Astrocyte (in vitro differentiated cells and primary cell): ENCODE measurements around the gene PLCH1. TPM values are rescaled to one million over a fixed set of nuclear protein-coding genes. Genes with fewer than 3 reads are reported as not detected.

Source experiments
- DNase-seq: peaks from one replicate; pipeline ENCODE4 v3.0.0-alpha.2; 2010; ENCODE audit warnings: low read depth
- FAIRE-seq: peaks from 2 replicates; lab custom pipeline; 2011; peaks lifted over from hg19 to GRCh38; lab: Jason Lieb, UNC
- H2AFZ ChIP-seq: 2 replicates; pipeline ENCODE4 v1.6.0; 2012; ENCODE audit warnings: low read depth, low read length, inconsistent platforms
- H3K27ac ChIP-seq: 2 replicates; pipeline ENCODE4 v1.5.1; 2011; ENCODE audit warnings: low read depth, low read length, inconsistent platforms
- H3K27me3 ChIP-seq: 2 replicates; pipeline ENCODE4 v1.6.0; 2011; ENCODE audit warnings: low read length, inconsistent platforms; ENCODE audit not compliant: insufficient read depth
- H3K36me3 ChIP-seq: 2 replicates; pipeline ENCODE4 v1.5.1; 2011; ENCODE audit warnings: low read length, inconsistent platforms; ENCODE audit not compliant: insufficient read depth
- H3K4me1 ChIP-seq: 2 replicates; pipeline ENCODE4 v1.5.1; 2011; ENCODE audit warnings: low read length, inconsistent platforms; ENCODE audit not compliant: insufficient read depth
- H3K4me2 ChIP-seq: 2 replicates; pipeline ENCODE4 v1.6.0; 2012; ENCODE audit warnings: low read length, inconsistent platforms
- H3K4me3 ChIP-seq: 2 replicates; pipeline ENCODE4 v1.5.1; 2011; ENCODE audit warnings: low read depth, mild to moderate bottlenecking, low read length, inconsistent platforms; ENCODE audit not compliant: insufficient read depth
- H3K79me2 ChIP-seq: 2 replicates; pipeline ENCODE4 v1.6.0; 2012; ENCODE audit warnings: mild to moderate bottlenecking, low read length, inconsistent platforms; ENCODE audit not compliant: insufficient read depth
- H3K9ac ChIP-seq: 2 replicates; pipeline ENCODE4 v1.6.0; 2012; ENCODE audit warnings: mild to moderate bottlenecking, low read length, inconsistent platforms
- H3K9me3 ChIP-seq: 2 replicates; pipeline ENCODE4 v1.5.1; 2012; ENCODE audit warnings: low read depth, mild to moderate bottlenecking, low read length, inconsistent platforms; ENCODE audit not compliant: insufficient read depth
- H4K20me1 ChIP-seq: 2 replicates; pipeline ENCODE4 v1.6.0; 2012; ENCODE audit warnings: low read length, inconsistent platforms; ENCODE audit not compliant: insufficient read depth
- H3K27ac Mint-ChIP-seq: one replicate; pipeline ENCODE4 v1.8.0; 2021; ENCODE audit warnings: mild to moderate bottlenecking, mixed read lengths; ENCODE audit not compliant: unreplicated experiment
- H3K27me3 Mint-ChIP-seq: one replicate; pipeline ENCODE4 v1.8.0; 2021; ENCODE audit warnings: low read depth, mixed read lengths; ENCODE audit not compliant: unreplicated experiment
- H3K36me3 Mint-ChIP-seq: one replicate; pipeline ENCODE4 v1.8.0; 2021; ENCODE audit warnings: low read depth, mixed read lengths; ENCODE audit not compliant: unreplicated experiment
- H3K4me1 Mint-ChIP-seq: one replicate; pipeline ENCODE4 v1.8.0; 2021; ENCODE audit warnings: low read depth, mixed read lengths; ENCODE audit not compliant: unreplicated experiment
- H3K4me3 Mint-ChIP-seq: one replicate; pipeline ENCODE4 v1.8.0; 2021; ENCODE audit warnings: mild to moderate bottlenecking, moderate library complexity, mixed read lengths; ENCODE audit not compliant: unreplicated experiment
- H3K9me3 Mint-ChIP-seq: one replicate; pipeline ENCODE4 v1.8.0; 2021; ENCODE audit warnings: mild to moderate bottlenecking, mixed read lengths; ENCODE audit not compliant: unreplicated experiment
- EZH2 ChIP-seq: IDR thresholded peaks from 2 replicates; pipeline ENCODE4 v1.6.1; 2012; ENCODE audit warnings: mild to moderate bottlenecking, low read length, inconsistent platforms; ENCODE audit not compliant: insufficient read depth
- total RNA-seq: library from RNA; stranded (reverse); gene quantifications from 2 replicates; pipeline ENCODE4 v1.2.1, GENCODE V29; 2021
- TF ChIP-seq, protein P1 (sequence below): IDR thresholded peaks from 2 replicates; pipeline ENCODE4 v1.5.1; 2011; ENCODE audit warnings: low read depth, mild to moderate bottlenecking, inconsistent platforms, low read length, moderate library complexity; ENCODE audit not compliant: insufficient read depth

Gene PLCH1
- total RNA-seq, 1 donor from 2014 or later: 1.2 TPM

DNA sequence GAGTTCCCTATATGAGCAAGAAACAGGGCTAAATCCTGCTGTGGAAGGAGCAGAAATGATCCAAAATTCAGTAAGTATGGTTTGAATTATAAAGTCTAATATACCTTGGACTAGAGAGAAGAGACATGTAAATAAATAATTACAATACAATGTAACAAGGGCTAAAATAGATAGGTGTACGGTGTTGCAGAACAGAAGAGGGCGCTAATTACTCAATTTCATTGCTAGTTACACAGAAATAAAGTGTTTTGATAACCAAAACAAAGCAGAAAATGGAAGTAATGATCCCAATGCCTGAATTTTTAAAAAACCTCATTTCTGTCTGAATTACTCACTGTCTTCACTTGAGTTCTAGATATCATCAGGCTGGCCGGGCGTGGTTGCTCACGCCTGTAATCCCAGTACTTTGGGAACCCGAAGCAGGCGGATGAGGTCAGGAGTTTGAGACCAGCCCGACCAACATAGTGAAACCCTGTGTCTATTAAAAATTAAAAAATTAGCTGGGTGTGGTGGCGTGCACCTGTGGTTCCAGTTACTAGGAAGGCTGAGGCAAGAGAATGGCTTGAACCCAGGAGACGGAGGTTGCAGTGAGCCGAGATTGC lies 8.3 kb upstream of the PLCH1 start:
- Histone ChIP-seq H3K79me2 (no peaks in the 10 kb centered on the region), H3K9ac (no peak overlapping the region), H3K9me3 (no peaks in the 10 kb centered on the region), H3K27me3 (no peaks in the 10 kb centered on the region), H3K4me1 (peaks cover 6% of the 10 kb centered on the region), H3K4me3 (no peak overlapping the region), H3K4me2 (no peak overlapping the region), H3K27ac (no peak overlapping the region), H2AFZ (no peak overlapping the region), H4K20me1 (no peaks in the 10 kb centered on the region), H3K36me3 (no peaks in the 10 kb centered on the region)
- H3K4me3 Mint-ChIP-seq: no peak overlapping the region
- TF ChIP-seq EZH2: no peak
- TF ChIP-seq, protein P1, sequence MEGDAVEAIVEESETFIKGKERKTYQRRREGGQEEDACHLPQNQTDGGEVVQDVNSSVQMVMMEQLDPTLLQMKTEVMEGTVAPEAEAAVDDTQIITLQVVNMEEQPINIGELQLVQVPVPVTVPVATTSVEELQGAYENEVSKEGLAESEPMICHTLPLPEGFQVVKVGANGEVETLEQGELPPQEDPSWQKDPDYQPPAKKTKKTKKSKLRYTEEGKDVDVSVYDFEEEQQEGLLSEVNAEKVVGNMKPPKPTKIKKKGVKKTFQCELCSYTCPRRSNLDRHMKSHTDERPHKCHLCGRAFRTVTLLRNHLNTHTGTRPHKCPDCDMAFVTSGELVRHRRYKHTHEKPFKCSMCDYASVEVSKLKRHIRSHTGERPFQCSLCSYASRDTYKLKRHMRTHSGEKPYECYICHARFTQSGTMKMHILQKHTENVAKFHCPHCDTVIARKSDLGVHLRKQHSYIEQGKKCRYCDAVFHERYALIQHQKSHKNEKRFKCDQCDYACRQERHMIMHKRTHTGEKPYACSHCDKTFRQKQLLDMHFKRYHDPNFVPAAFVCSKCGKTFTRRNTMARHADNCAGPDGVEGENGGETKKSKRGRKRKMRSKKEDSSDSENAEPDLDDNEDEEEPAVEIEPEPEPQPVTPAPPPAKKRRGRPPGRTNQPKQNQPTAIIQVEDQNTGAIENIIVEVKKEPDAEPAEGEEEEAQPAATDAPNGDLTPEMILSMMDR: peak; percentile 34
- no peak for DNase-seq
- H3K27me3 Mint-ChIP-seq: no peaks in the 10 kb centered on the region
- H3K4me1 Mint-ChIP-seq: peaks cover 6% of the 10 kb centered on the region
- no peak overlapping the region for H3K27ac Mint-ChIP-seq
- no peak for FAIRE-seq
- no peaks in the 10 kb centered on the region for H3K9me3 Mint-ChIP-seq
- no peaks in the 10 kb centered on the region for H3K36me3 Mint-ChIP-seq

DNA sequence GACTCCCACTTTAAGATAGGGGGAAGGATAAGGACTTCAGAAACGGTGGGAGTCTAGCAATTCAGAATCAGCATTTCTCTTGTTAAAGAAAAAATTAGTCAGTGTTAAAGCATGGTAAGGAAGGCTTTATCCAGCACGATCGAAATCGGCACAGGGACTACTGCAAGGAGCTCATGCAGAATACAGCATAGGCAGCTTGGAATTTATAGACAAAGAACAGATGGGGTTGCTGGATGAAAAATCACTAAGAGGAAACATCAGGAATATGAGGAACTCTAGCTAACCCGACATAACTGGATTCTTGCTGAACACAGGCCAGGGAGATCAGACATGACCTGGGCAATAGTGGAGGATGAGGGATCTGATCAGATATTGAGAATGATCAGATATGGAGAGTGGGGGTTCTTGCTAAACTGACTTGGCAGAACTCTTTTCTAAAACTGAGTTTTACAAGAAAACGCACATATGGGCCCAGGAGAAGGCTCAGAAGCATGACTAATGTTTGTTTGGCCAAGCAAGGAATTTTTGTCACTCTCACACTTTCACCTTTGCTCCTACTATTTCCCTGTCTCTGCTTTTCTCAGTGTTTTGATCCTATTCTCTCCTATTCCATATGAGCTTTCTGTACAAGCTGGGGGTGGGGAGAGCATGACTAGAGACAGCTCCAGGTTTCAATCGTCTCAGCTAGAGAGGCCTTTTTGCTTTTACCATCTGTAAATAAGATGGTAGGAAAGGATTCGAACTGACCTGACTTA lies 3.9 kb upstream of the PLCH1 start:
- Mint-ChIP-seq H3K4me1 (peaks cover 6% of the 10 kb centered on the region), H3K9me3 (no peaks in the 10 kb centered on the region), H3K36me3 (no peaks in the 10 kb centered on the region), H3K27ac (no peak overlapping the region), H3K4me3 (no peak overlapping the region), H3K27me3 (peaks cover 10% of the 10 kb centered on the region)
- no peak overlapping the region for H3K4me3 ChIP-seq
- H3K36me3 ChIP-seq: no peaks in the 10 kb centered on the region
- H3K9ac ChIP-seq: no peak overlapping the region
- H3K9me3 ChIP-seq: no peaks in the 10 kb centered on the region
- peaks cover 9% of the 10 kb centered on the region for H3K27me3 ChIP-seq
- H3K27ac ChIP-seq: no peak overlapping the region
- H3K79me2 ChIP-seq: no peaks in the 10 kb centered on the region
- TF ChIP-seq EZH2: no peak
- TF ChIP-seq, protein P1: no peak
- no peak for DNase-seq
- no peak overlapping the region for H2AFZ ChIP-seq
- peaks cover 10% of the 10 kb centered on the region for H3K4me1 ChIP-seq
- no peaks in the 10 kb centered on the region for H4K20me1 ChIP-seq
- H3K4me2 ChIP-seq: no peak overlapping the region
- no peak for FAIRE-seq

DNA sequence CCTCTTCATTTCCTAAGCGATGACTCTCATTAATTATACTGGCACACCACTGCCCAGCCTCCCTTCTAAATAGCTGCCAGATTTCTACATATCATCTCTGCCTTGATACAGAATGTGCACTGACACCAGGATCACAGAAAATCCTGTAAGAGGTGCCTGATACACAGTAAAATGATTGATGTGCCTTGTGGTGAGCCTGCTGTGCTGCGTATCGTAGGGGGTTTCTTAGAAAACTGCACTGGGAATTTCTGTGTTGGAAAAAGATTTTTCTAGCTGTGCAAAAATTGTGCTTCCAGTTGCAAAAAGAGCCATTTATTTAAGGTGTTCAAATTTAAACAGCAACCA lies 3.0 kb upstream of the PLCH1 start:
- Mint-ChIP-seq H3K27me3 (peaks cover 10% of the 10 kb centered on the region), H3K4me3 (no peak overlapping the region), H3K9me3 (no peaks in the 10 kb centered on the region), H3K4me1 (peaks cover 6% of the 10 kb centered on the region), H3K36me3 (no peaks in the 10 kb centered on the region), H3K27ac (no peak overlapping the region)
- Histone ChIP-seq H3K4me1 (peaks cover 14% of the 10 kb centered on the region), H3K9ac (no peak overlapping the region), H3K4me2 (no peak overlapping the region), H3K27me3 (peaks cover 17% of the 10 kb centered on the region), H3K36me3 (no peaks in the 10 kb centered on the region), H3K9me3 (no peaks in the 10 kb centered on the region), H3K79me2 (no peaks in the 10 kb centered on the region), H2AFZ (no peak overlapping the region), H3K27ac (no peak overlapping the region), H4K20me1 (no peaks in the 10 kb centered on the region), H3K4me3 (no peak overlapping the region)
- TF ChIP-seq, protein P1: no peak
- no peak for TF ChIP-seq EZH2
- no peak for DNase-seq
- no peak for FAIRE-seq
